Endothelial cell of umbilical vein (primary cell): Measurements from ENCODE around the gene GAS2L2. TPM values are rescaled to one million over a fixed set of nuclear protein-coding genes. Genes with fewer than 3 reads are reported as not detected.
A peak's percentile ranks its signal among the peaks of the same experiment; 100 is the strongest.

ENCODE experiments used
- BruUV-seq: library from RNA; stranded (reverse); fragments of 400-500 nt; replicated peaks from 2 replicates; lab custom pipeline; 2021; lab: Mats Ljungman, UMichigan
- CTCF ChIA-PET: fragments of 300-600, 350-600 bp; sonication (Branson Sonifier 250); formaldehyde crosslinking; loops from one replicate; lab custom pipeline; 2021; ENCODE audit warnings: antibody characterized with exemption, inconsistent platforms; lab: Charles Lee
- POLR2A ChIA-PET: fragments of 300-600, 350-600 bp; sonication (Branson Sonifier 250); formaldehyde crosslinking; loops from one replicate; lab custom pipeline; 2021; ENCODE audit warnings: antibody characterized with exemption, inconsistent platforms; lab: Charles Lee
- DNase-seq: peaks from one replicate; pipeline ENCODE4 v3.0.0-alpha.2; 2011; ENCODE audit warnings: low read depth, low spot score
- FAIRE-seq: peaks from 2 replicates; lab custom pipeline; 2011; peaks lifted over from hg19 to GRCh38; lab: Jason Lieb, UNC
- H2AFZ ChIP-seq: 2 replicates; pipeline ENCODE4 v1.6.0; 2012; ENCODE audit warnings: low read depth, low read length, control low read depth, inconsistent platforms
- H3K27ac ChIP-seq: 2 replicates; pipeline ENCODE4 v1.5.1; 2011; ENCODE audit warnings: low read depth, mild to moderate bottlenecking, control low read depth, low read length, moderate library complexity; ENCODE audit not compliant: insufficient read depth
- H3K27me3 ChIP-seq, 2 experiments: 2 replicates each; pipeline versions ENCODE4 v1.6.0 to v1.6.1; 2011; ENCODE audit warnings: low read length in 2 of 2, mixed read lengths in 1 of 2; ENCODE audit not compliant: control insufficient read depth in 2 of 2, insufficient read depth in 2 of 2
- H3K36me3 ChIP-seq, 2 experiments: 2 replicates in 1 of 2; 3 replicates in 1 of 2; pipeline ENCODE4 v1.5.1; 2011; ENCODE audit warnings: low read length in 2 of 2, mild to moderate bottlenecking in 1 of 2, moderate library complexity in 1 of 2; ENCODE audit not compliant: control insufficient read depth in 2 of 2, insufficient read depth in 2 of 2; ENCODE audit errors: extremely low read depth in 1 of 2
- H3K4me1 ChIP-seq: 3 replicates; pipeline ENCODE4 v1.5.1; 2011; ENCODE audit warnings: mild to moderate bottlenecking, low read length; ENCODE audit not compliant: control insufficient read depth, insufficient read depth; ENCODE audit errors: extremely low read depth
- H3K4me2 ChIP-seq: 2 replicates; pipeline ENCODE4 v1.6.1; 2011; ENCODE audit warnings: low read length, control low read depth, mixed read lengths; ENCODE audit not compliant: insufficient read depth
- H3K4me3 ChIP-seq, 3 experiments: fragments of 200-600 bp in 1 of 3; sonication (generic), shearing (Covaris generic) in 1 of 3; replicated peaks in 1 of 3; 2 replicates each; pipeline ENCODE4 v1.5.1; 2011 to 2016; ENCODE audit warnings: control low read depth in 3 of 3, low read length in 3 of 3, mild to moderate bottlenecking in 2 of 3, inconsistent platforms in 1 of 3, low read depth in 1 of 3, moderate library complexity in 1 of 3; ENCODE audit not compliant: insufficient read depth in 1 of 3
- H3K79me2 ChIP-seq: 2 replicates; pipeline ENCODE4 v1.6.0; 2012; ENCODE audit warnings: low read length, inconsistent platforms; ENCODE audit not compliant: control insufficient read depth, insufficient read depth
- H3K9ac ChIP-seq: replicated peaks from 2 replicates; pipeline ENCODE3; 2011; ENCODE audit warnings: low read length, control low read depth; ENCODE audit not compliant: insufficient read depth; ENCODE audit errors: extremely low read depth
- H3K9me1 ChIP-seq: replicated peaks from 3 replicates; pipeline ENCODE4 v1.6.0; 2011; ENCODE audit warnings: mild to moderate bottlenecking, low read length; ENCODE audit not compliant: control insufficient read depth, insufficient read depth; ENCODE audit errors: extremely low read depth
- H3K9me3 ChIP-seq: replicated peaks from 2 replicates; pipeline ENCODE4 v1.5.1; 2012; ENCODE audit warnings: low read length, inconsistent platforms; ENCODE audit not compliant: control insufficient read depth, insufficient read depth
- H4K20me1 ChIP-seq: replicated peaks from 2 replicates; pipeline ENCODE3; 2011; ENCODE audit warnings: mild to moderate bottlenecking, low read length; ENCODE audit not compliant: control insufficient read depth, insufficient read depth; ENCODE audit errors: extremely low read depth
- CTCF ChIP-seq, 2 donors: IDR thresholded peaks; 1 replicate in 1 of 2; 2 replicates in 1 of 2; pipeline ENCODE4 v1.5.1; 2011; ENCODE audit warnings: low read length in 2 of 2, mild to moderate bottlenecking in 2 of 2, moderate library complexity in 2 of 2, control low read depth in 1 of 2, inconsistent platforms in 1 of 2, low read depth in 1 of 2; ENCODE audit not compliant: insufficient read depth in 1 of 2; ENCODE audit errors: extremely low read depth in 1 of 2
- EZH2 ChIP-seq: IDR thresholded peaks from 2 replicates; pipeline ENCODE4 v1.6.1; 2012; ENCODE audit warnings: borderline replicate concordance, low read depth, mild to moderate bottlenecking, moderate library complexity, low read length, inconsistent platforms; ENCODE audit not compliant: severe bottlenecking
- FOS ChIP-seq: IDR thresholded peaks from 2 replicates; pipeline ENCODE4 v1.6.1; 2011; ENCODE audit warnings: mild to moderate bottlenecking, low read length, moderate library complexity, borderline replicate concordance; ENCODE audit not compliant: insufficient read depth
- GATA2 ChIP-seq: IDR thresholded peaks from 2 replicates; pipeline ENCODE4 v1.7.0; 2011; ENCODE audit warnings: low read depth, mild to moderate bottlenecking, moderate library complexity, mixed read lengths, low read length; ENCODE audit not compliant: insufficient read length, insufficient read depth
- JUN ChIP-seq: IDR thresholded peaks from 2 replicates; pipeline ENCODE4 v1.6.1; 2011; ENCODE audit warnings: borderline replicate concordance, low read depth; ENCODE audit not compliant: insufficient read length, insufficient read depth
- MAX ChIP-seq: IDR thresholded peaks from 2 replicates; pipeline ENCODE4 v1.6.1; 2011; ENCODE audit not compliant: insufficient read depth, insufficient read length
- MYC ChIP-seq: IDR thresholded peaks from one replicate; pipeline ENCODE4 v1.6.1; 2011; ENCODE audit warnings: mild to moderate bottlenecking, low read depth, low read length
- POLR2A ChIP-seq: IDR thresholded peaks from 2 replicates; pipeline ENCODE4 v1.6.1; 2012; ENCODE audit warnings: low read depth, mild to moderate bottlenecking, control low read depth, low read length
- POLR2AphosphoS5 ChIP-seq: IDR thresholded peaks from 2 replicates; pipeline ENCODE4 v1.6.1; 2012; ENCODE audit warnings: low read depth, mild to moderate bottlenecking, control low read depth, low read length, moderate library complexity; ENCODE audit not compliant: insufficient read depth
- dilution Hi-C: fragments of 300-500 bp; cut with MboI; formaldehyde crosslinking; loops from one replicate; pipeline ENCODE4 v1.15.0; 2019; ENCODE audit warnings: low sequenced_read_pairs; ENCODE audit not compliant: extremely low pct_ligation_motif_present
- intact Hi-C: fragments of 100-400 bp; cut with micrococcal nuclease; formaldehyde crosslinking; loops from one replicate; pipeline ENCODE4 v1.10.0; 2022
- polyA plus RNA-seq, 4 experiments: library from polyadenylated mRNA; depleted of rRNA in 3 of 4; stranded (reverse) in 3 of 4; unstranded in 1 of 4; fragments of >200 nt; gene quantifications; 2 replicates each; pipeline versions ENCODE4 v1.2.1 to v1.2.3, GENCODE V29; 2011 to 2012; ENCODE audit warnings: missing spikeins in 1 of 4
- total RNA-seq: library from RNA; stranded (reverse); gene quantifications from 2 replicates; pipeline ENCODE4 v1.2.3, GENCODE V29; 2021

The GAS2L2 gene
- total and polyA plus RNA-seq, 2 donors (not counting 3 experiments of a cell fraction or from before 2014, with no cell fraction given), result not detected

- no TSS peak for BruUV-seq
- TF ChIP-seq FOS (no peak), MAX (no peak), POLR2AphosphoS5 (no peak), EZH2 (no peak), JUN (no peak), POLR2A (no peak), GATA2 (no peak), MYC (no peak), CTCF (IDR thresholded peaks at IDR 0.05; ENCODE audit: extremely low read depth in 1 of 2, insufficient read depth in 1 of 2, low read depth in 1 of 2, low read length in 2 of 2) (no peak)
- Histone ChIP-seq H3K4me1 (peaks cover 5% of the 10 kb centered on the region), H3K27me3 (peaks cover 2 to 6% of the 10 kb centered on the region in 2 experiments), H3K4me2 (no peak overlapping the region), H3K9me1 (no peaks in the 10 kb centered on the region), H4K20me1 (no peaks in the 10 kb centered on the region), H2AFZ (no peak overlapping the region), H3K9ac (no peak overlapping the region), H3K36me3 (no peaks in the 10 kb centered on the region), H3K79me2 (no peaks in the 10 kb centered on the region), H3K27ac (no peak overlapping the region), H3K9me3 (no peaks in the 10 kb centered on the region), H3K4me3 (no peak overlapping the region)
- DNase-seq (peak; percentile 38), FAIRE-seq (no peak)
- ChIA-PET CTCF (interaction anchor here (1.0 to 5.3 kb wide), 3 partner anchors 10 to 35 kb away, joined by 3 to 34 read pairs (median 5); partner anchors contain the start of gene TAF15), POLR2A (no interaction called here)
- dilution Hi-C loops, result no loop called here
- intact Hi-C loops, result loop anchor here (1.0 kb wide), 1 partner anchor 10 kb away; no protein-coding TSS in a partner anchor
These were observed 20.8 kb upstream of the GAS2L2 start for GRCh38 chr17:35773679-35774425.
